Activated T-helper 2 cell treated with anti-CD3 and anti-CD28 coated beads, Interferon-gamma antibody, Interleukin-2, Interleukin-4, amounts not matched to agents 10 μg/mL and 5 μg/mL and 100 μg/mL, durations not matched to agents 14 hours and 24 hours and 36 hours (primary cell): ENCODE results near the gene LPP. TPM values are rescaled to one million over a fixed set of nuclear protein-coding genes. Genes with fewer than 3 reads are reported as not detected.
"Not testable (repeated sequence)": the region's sequence is repeated elsewhere in the genome, so short reads cannot be mapped to it uniquely, and the experiment has no call there.

Experiments
- DNase-seq: peaks from one replicate; pipeline ENCODE4 v3.0.0; 2021; ENCODE audit warnings: low spot score
- H3K27ac Mint-ChIP-seq: one replicate; pipeline ENCODE4 v1.8.0; 2021; ENCODE audit warnings: mixed read lengths
- H3K27me3 Mint-ChIP-seq: one replicate; pipeline ENCODE4 v1.8.0; 2021; ENCODE audit warnings: low read depth, mixed read lengths
- H3K36me3 Mint-ChIP-seq: one replicate; pipeline ENCODE4 v1.8.0; 2021; ENCODE audit warnings: low read depth, mixed read lengths
- H3K4me1 Mint-ChIP-seq: one replicate; pipeline ENCODE4 v1.8.0; 2021; ENCODE audit warnings: low read depth, mixed read lengths
- H3K4me3 Mint-ChIP-seq: one replicate; pipeline ENCODE4 v1.8.0; 2021; ENCODE audit warnings: low read depth, mild to moderate bottlenecking, moderate library complexity, mixed read lengths
- H3K9me3 Mint-ChIP-seq: one replicate; pipeline ENCODE4 v1.8.0; 2021; ENCODE audit warnings: mixed read lengths
- intact Hi-C: fragments of 100-400 bp; cut with micrococcal nuclease; formaldehyde crosslinking; loops from one replicate; pipeline ENCODE4 v1.15.1; 2023
- total RNA-seq: library from RNA; stranded (reverse); gene quantifications from 2 replicates; pipeline ENCODE4 v1.2.3, GENCODE V29; 2022

The LPP gene
- total RNA-seq, 1 donor from 2014 or later, result 54.5 TPM

GRCh38 chr3:188589071-188589470, 435.1 kb downstream of the LPP start:
- Mint-ChIP-seq H3K36me3 (no peaks in the 10 kb centered on the region), H3K27ac (no peak overlapping the region), H3K9me3 (no peaks in the 10 kb centered on the region), H3K4me3 (no peak overlapping the region), H3K27me3 (no peaks in the 10 kb centered on the region), H3K4me1 (peaks cover 32% of the 10 kb centered on the region)
- intact Hi-C loops, result loop anchor here (10.0 kb wide), 4 partner anchors 254 to 674 kb away; no protein-coding TSS in a partner anchor
- DNase-seq, result no peak

- Mint-ChIP-seq H3K27me3 (no peaks in the 10 kb centered on the region), H3K27ac (no peak overlapping the region), H3K4me3 (no peak overlapping the region), H3K4me1 (peaks cover 27% of the 10 kb centered on the region), H3K9me3 (no peaks in the 10 kb centered on the region), H3K36me3 (no peaks in the 10 kb centered on the region)
- no peak for DNase-seq
- intact Hi-C loops, result loop anchor here (10.0 kb wide), 4 partner anchors 255 to 675 kb away; no protein-coding TSS in a partner anchor
These were observed 435.8 kb downstream of the LPP start for GRCh38 chr3:188589771-188590170.

GRCh38 chr3:188590557-188590956, 436.6 kb downstream of the LPP start:
- Mint-ChIP-seq H3K4me1 (peaks cover 19% of the 10 kb centered on the region), H3K4me3 (no peak overlapping the region), H3K9me3 (no peaks in the 10 kb centered on the region), H3K27me3 (no peaks in the 10 kb centered on the region), H3K36me3 (no peaks in the 10 kb centered on the region), H3K27ac (no peak overlapping the region)
- intact Hi-C loops, result no loop called here
- DNase-seq, result no peak

- no peaks in the 10 kb centered on the region for H3K27me3 Mint-ChIP-seq
These were observed 440.2 kb downstream of the LPP start for GRCh38 chr3:188594139-188594538.

GRCh38 chr3:188595890-188596376, 442.0 kb downstream of the LPP start:
- Mint-ChIP-seq H3K27me3 (no peaks in the 10 kb centered on the region), H3K4me3 (no peak overlapping the region), H3K9me3 (no peaks in the 10 kb centered on the region), H3K27ac (no peak overlapping the region), H3K36me3 (no peaks in the 10 kb centered on the region), H3K4me1 (peaks cover 12% of the 10 kb centered on the region)
- no peak for DNase-seq
- intact Hi-C loops, result no loop called here

More at GRCh38 chr3:188594139-188594538, 440.2 kb downstream of the LPP start:
- no peak overlapping the region for H3K27ac Mint-ChIP-seq
- no peak overlapping the region for H3K4me3 Mint-ChIP-seq
- H3K36me3 Mint-ChIP-seq, result no peaks in the 10 kb centered on the region
- no peaks in the 10 kb centered on the region for H3K9me3 Mint-ChIP-seq
- intact Hi-C loops, result no loop called here
- no peak for DNase-seq
- H3K4me1 Mint-ChIP-seq, result peaks cover 12% of the 10 kb centered on the region

- Mint-ChIP-seq H3K4me1 (peaks cover 5% of the 10 kb centered on the region), H3K27me3 (no peaks in the 10 kb centered on the region), H3K9me3 (no peaks in the 10 kb centered on the region), H3K4me3 (no peak overlapping the region), H3K27ac (no peak overlapping the region), H3K36me3 (no peaks in the 10 kb centered on the region)
- no peak for DNase-seq
- intact Hi-C loops, result no loop called here
These were observed 444.9 kb downstream of the LPP start for GRCh38 chr3:188598894-188599293.

- Mint-ChIP-seq H3K27ac (no peak overlapping the region), H3K9me3 (no peaks in the 10 kb centered on the region), H3K4me3 (no peak overlapping the region), H3K27me3 (peaks cover 2% of the 10 kb centered on the region), H3K4me1 (no peaks in the 10 kb centered on the region), H3K36me3 (no peaks in the 10 kb centered on the region)
- no peak for DNase-seq
- intact Hi-C loops, result no loop called here
These were observed 448.2 kb downstream of the LPP start for GRCh38 chr3:188602111-188602510.

- Mint-ChIP-seq H3K27me3 (peaks cover 2% of the 10 kb centered on the region), H3K36me3 (no peaks in the 10 kb centered on the region), H3K9me3 (no peaks in the 10 kb centered on the region), H3K4me3 (no peak overlapping the region), H3K4me1 (no peaks in the 10 kb centered on the region), H3K27ac (no peak overlapping the region)
- DNase-seq, result no peak
- intact Hi-C loops, result no loop called here
These were observed 448.7 kb downstream of the LPP start for GRCh38 chr3:188602620-188603019.

GRCh38 chr3:188604651-188605050, 450.7 kb downstream of the LPP start:
- Mint-ChIP-seq H3K4me1 (peaks cover 2% of the 10 kb centered on the region), H3K36me3 (peaks cover 18% of the 10 kb centered on the region), H3K4me3 (no peak overlapping the region), H3K27ac (no peak overlapping the region), H3K27me3 (peaks cover 2% of the 10 kb centered on the region), H3K9me3 (peaks cover 14% of the 10 kb centered on the region)
- DNase-seq, result no peak
- intact Hi-C loops, result no loop called here

- intact Hi-C loops, result no loop called here
- DNase-seq, result no peak
- H3K36me3 Mint-ChIP-seq, result peaks cover 24% of the 10 kb centered on the region
- peaks cover 14% of the 10 kb centered on the region for H3K9me3 Mint-ChIP-seq
- peaks cover 2% of the 10 kb centered on the region for H3K4me1 Mint-ChIP-seq
- H3K27me3 Mint-ChIP-seq, result peaks cover 2% of the 10 kb centered on the region
- no peak overlapping the region for H3K4me3 Mint-ChIP-seq
- no peak overlapping the region for H3K27ac Mint-ChIP-seq
These were observed 451.3 kb downstream of the LPP start for GRCh38 chr3:188605231-188605630.

GRCh38 chr3:188605905-188606304, 451.9 kb downstream of the LPP start:
- Mint-ChIP-seq H3K4me3 (no peak overlapping the region), H3K4me1 (peaks cover 2% of the 10 kb centered on the region), H3K27ac (no peak overlapping the region), H3K27me3 (peaks cover 2% of the 10 kb centered on the region), H3K36me3 (peaks cover 30% of the 10 kb centered on the region), H3K9me3 (peaks cover 14% of the 10 kb centered on the region)
- DNase-seq, result no peak
- intact Hi-C loops, result no loop called here

GRCh38 chr3:188607805-188608315, 453.9 kb downstream of the LPP start:
- intact Hi-C loops, result no loop called here
- no peak overlapping the region for H3K27ac Mint-ChIP-seq
- H3K9me3 Mint-ChIP-seq, result peaks cover 14% of the 10 kb centered on the region
- peaks cover 2% of the 10 kb centered on the region for H3K4me1 Mint-ChIP-seq
- H3K4me3 Mint-ChIP-seq, result no peak overlapping the region
- H3K27me3 Mint-ChIP-seq, result peaks cover 2% of the 10 kb centered on the region
- H3K36me3 Mint-ChIP-seq, result peaks cover 37% of the 10 kb centered on the region
- DNase-seq, result no peak

- DNase-seq, result no peak
- H3K27ac Mint-ChIP-seq, result no peak overlapping the region
- intact Hi-C loops, result no loop called here
- H3K27me3 Mint-ChIP-seq, result peaks cover 2% of the 10 kb centered on the region
- peaks cover 37% of the 10 kb centered on the region for H3K36me3 Mint-ChIP-seq
- H3K9me3 Mint-ChIP-seq, result peaks cover 14% of the 10 kb centered on the region
- H3K4me3 Mint-ChIP-seq, result no peak overlapping the region
- H3K4me1 Mint-ChIP-seq, result peaks cover 2% of the 10 kb centered on the region
These were observed 454.4 kb downstream of the LPP start for GRCh38 chr3:188608401-188608800.

- H3K4me3 Mint-ChIP-seq, intact Hi-C loops, H3K27me3 Mint-ChIP-seq, H3K27ac Mint-ChIP-seq, H3K9me3 Mint-ChIP-seq, H3K4me1 Mint-ChIP-seq, DNase-seq: not testable (repeated sequence)
- peaks cover 33% of the 10 kb centered on the region for H3K36me3 Mint-ChIP-seq
These were observed 459.8 kb downstream of the LPP start for GRCh38 chr3:188613721-188614120.
